MM.1S (cell line): ENCODE data around the gene FAHD1.

Experiments used
- DNase-seq: peaks from one replicate; pipeline ENCODE4 v3.0.0-alpha.2; 2015
- H2AFZ ChIP-seq: fragments of 300-600 bp; sonication (generic); 2 replicates; pipeline ENCODE4 v1.6.0; 2016; ENCODE audit warnings: antibody characterized with exemption, low read length
- H3F3A ChIP-seq: fragments of 300-600 bp; sonication (generic); 2 replicates; pipeline ENCODE4 v1.6.1; 2016; ENCODE audit warnings: mild to moderate bottlenecking, antibody characterized with exemption, low read length, moderate library complexity, mixed read lengths; ENCODE audit not compliant: insufficient read depth
- H3K27ac ChIP-seq: fragments of 300-600 bp; sonication (generic); 2 replicates; pipeline ENCODE4 v1.5.1; 2016; ENCODE audit warnings: mild to moderate bottlenecking, low read length
- H3K27me3 ChIP-seq: fragments of 300-600 bp; sonication (generic); replicated peaks from 2 replicates; pipeline ENCODE4 v1.6.0; 2016; ENCODE audit warnings: low read length; ENCODE audit not compliant: insufficient read depth
- H3K36me3 ChIP-seq: fragments of 300-600 bp; sonication (generic); replicated peaks from 2 replicates; pipeline ENCODE4 v1.6.1; 2016; ENCODE audit warnings: mild to moderate bottlenecking, low read length, mixed read lengths; ENCODE audit not compliant: insufficient read depth
- H3K4me1 ChIP-seq: fragments of 300-600 bp; sonication (generic); 2 replicates; pipeline ENCODE4 v1.6.1; 2016; ENCODE audit warnings: low read length, mixed read lengths
- H3K4me2 ChIP-seq: fragments of 300-600 bp; sonication (generic); 2 replicates; pipeline ENCODE4 v1.6.0; 2016; ENCODE audit warnings: low read depth, low read length
- H3K4me3 ChIP-seq: fragments of 300-600 bp; sonication (generic); 2 replicates; pipeline ENCODE4 v1.5.1; 2016; ENCODE audit warnings: low read length, mixed read lengths
- H3K79me2 ChIP-seq: fragments of 300-600 bp; sonication (generic); 2 replicates; pipeline ENCODE4 v1.6.1; 2016; ENCODE audit warnings: mixed run types, low read length, mixed read lengths
- H3K9ac ChIP-seq: fragments of 300-600 bp; sonication (generic); 2 replicates; pipeline ENCODE4 v1.6.1; 2016; ENCODE audit warnings: low read length, mixed read lengths
- H3K9me2 ChIP-seq: fragments of 300-600 bp; sonication (generic); replicated peaks from 2 replicates; pipeline ENCODE4 v1.6.1; 2016; ENCODE audit warnings: mild to moderate bottlenecking, low read length, mixed read lengths; ENCODE audit not compliant: insufficient read depth
- H3K9me3 ChIP-seq: fragments of 300-600 bp; sonication (generic); replicated peaks from 2 replicates; pipeline ENCODE4 v1.6.1; 2016; ENCODE audit warnings: mild to moderate bottlenecking, low read length, mixed read lengths; ENCODE audit not compliant: insufficient read depth
- H4K20me1 ChIP-seq: fragments of 300-600 bp; sonication (generic); 2 replicates; pipeline ENCODE4 v1.6.1; 2016; ENCODE audit warnings: mild to moderate bottlenecking, low read length, moderate library complexity, mixed read lengths; ENCODE audit not compliant: insufficient read depth
- EZH2 ChIP-seq: fragments of 300-600 bp; sonication (generic); optimal IDR thresholded peaks from 2 replicates; pipeline ENCODE3; 2017; ENCODE audit warnings: low read depth, mild to moderate bottlenecking, antibody characterized with exemption, low read length, mixed read lengths
- EZH2phosphoT487 ChIP-seq: fragments of 300-600 bp; sonication (generic); IDR thresholded peaks from 2 replicates; pipeline ENCODE4 v1.6.1; 2018; ENCODE audit warnings: antibody characterized with exemption, low read length
- TF ChIP-seq, protein P1 (sequence below): fragments of 300-600 bp; sonication (generic); IDR thresholded peaks from 2 replicates; pipeline ENCODE4 v1.5.1; 2016; ENCODE audit warnings: antibody characterized with exemption, low read length, mixed read lengths

FAHD1 gene

DNA sequence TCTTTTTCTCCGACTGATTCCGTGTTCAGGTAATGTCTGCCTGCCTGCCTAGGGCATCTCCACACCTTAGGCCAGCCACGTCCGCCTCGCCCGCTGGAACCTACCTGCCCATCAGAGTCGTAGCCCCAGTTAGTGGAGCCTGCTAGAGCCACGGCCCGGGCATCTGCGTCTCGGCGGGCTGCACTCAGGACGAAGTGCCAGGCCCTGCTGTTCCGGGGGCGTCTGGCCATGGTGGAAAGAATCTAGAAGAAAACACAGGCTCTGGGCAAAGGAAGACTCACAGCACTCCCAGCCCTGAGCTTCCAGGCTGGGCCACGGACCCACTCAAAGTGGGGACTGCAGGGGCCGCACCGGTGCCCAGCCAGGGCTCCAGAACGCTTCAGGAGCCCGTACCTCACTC lies 45.8 kb upstream of the FAHD1 start:
- Histone ChIP-seq H3K9ac (peak overlapping the region; percentile 82; the same call in 1 of the 2 replicates), H3K27ac (peak overlapping the region; percentile 43; the same call in 1 of the 2 replicates), H3K9me3 (no peaks in the 10 kb centered on the region), H3K79me2 (peaks cover 62% of the 10 kb centered on the region), H3K36me3 (no peaks in the 10 kb centered on the region), H3K9me2 (no peaks in the 10 kb centered on the region), H3K4me2 (peak overlapping the region; percentile 91), H2AFZ (no peak overlapping the region), H3K4me1 (peaks cover 4% of the 10 kb centered on the region; the same call in 1 of the 2 replicates), H3K4me3 (peak overlapping the region; percentile 77), H3F3A (peaks cover 17% of the 10 kb centered on the region; the same call in 1 of the 2 replicates), H3K27me3 (no peaks in the 10 kb centered on the region), H4K20me1 (no peaks in the 10 kb centered on the region)
- no peak for DNase-seq
- no peak for TF ChIP-seq EZH2
- TF ChIP-seq EZH2phosphoT487, result no peak
- TF ChIP-seq, protein P1, sequence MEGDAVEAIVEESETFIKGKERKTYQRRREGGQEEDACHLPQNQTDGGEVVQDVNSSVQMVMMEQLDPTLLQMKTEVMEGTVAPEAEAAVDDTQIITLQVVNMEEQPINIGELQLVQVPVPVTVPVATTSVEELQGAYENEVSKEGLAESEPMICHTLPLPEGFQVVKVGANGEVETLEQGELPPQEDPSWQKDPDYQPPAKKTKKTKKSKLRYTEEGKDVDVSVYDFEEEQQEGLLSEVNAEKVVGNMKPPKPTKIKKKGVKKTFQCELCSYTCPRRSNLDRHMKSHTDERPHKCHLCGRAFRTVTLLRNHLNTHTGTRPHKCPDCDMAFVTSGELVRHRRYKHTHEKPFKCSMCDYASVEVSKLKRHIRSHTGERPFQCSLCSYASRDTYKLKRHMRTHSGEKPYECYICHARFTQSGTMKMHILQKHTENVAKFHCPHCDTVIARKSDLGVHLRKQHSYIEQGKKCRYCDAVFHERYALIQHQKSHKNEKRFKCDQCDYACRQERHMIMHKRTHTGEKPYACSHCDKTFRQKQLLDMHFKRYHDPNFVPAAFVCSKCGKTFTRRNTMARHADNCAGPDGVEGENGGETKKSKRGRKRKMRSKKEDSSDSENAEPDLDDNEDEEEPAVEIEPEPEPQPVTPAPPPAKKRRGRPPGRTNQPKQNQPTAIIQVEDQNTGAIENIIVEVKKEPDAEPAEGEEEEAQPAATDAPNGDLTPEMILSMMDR, result no peak

DNA sequence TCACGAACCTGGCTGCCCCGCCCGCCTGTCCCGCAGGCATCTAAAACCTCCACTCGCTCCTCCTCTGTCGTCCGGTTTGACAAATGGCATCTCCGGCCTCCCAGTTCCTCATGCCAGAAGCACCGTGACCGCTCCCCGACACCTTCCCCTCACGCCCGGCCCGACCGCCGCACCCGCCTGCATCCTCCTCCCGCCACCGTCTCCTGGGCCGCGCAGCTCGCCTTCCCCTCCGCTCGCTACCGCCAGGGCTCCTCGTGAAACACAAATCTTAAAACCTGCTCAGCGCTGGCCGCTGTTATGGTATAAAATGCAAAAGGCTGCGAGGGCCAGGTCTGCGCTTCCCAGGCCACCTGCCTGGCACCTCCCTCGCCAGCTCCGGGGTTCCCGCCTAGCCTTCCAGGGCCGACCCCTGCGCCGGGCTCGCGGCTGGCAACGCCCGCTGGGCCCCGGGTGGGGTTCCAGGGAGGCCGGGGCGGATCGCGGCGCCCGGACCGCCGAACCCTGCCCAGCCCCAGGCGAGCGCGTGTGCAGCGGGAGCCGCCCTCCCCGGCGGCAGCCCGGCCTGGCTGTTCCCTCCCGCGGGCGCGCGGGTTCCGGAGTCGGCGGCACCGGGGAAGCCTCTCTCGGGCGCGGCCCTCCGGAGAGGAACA lies 45.1 kb upstream of the FAHD1 start:
- Histone ChIP-seq H3K27ac (peak overlapping the region; percentile 43; the same call in 1 of the 2 replicates), H3K9me2 (no peaks in the 10 kb centered on the region), H3K4me2 (peak overlapping the region; percentile 91), H3K4me3 (peak overlapping the region; percentile 77), H3K79me2 (peaks cover 68% of the 10 kb centered on the region), H3K27me3 (no peaks in the 10 kb centered on the region), H3K9ac (peak overlapping the region; percentile 82), H3K4me1 (peaks cover 4% of the 10 kb centered on the region; the same call in 1 of the 2 replicates), H2AFZ (0 out of 2 replicates have a peak overlapping the region, but pooled peaks have one; percentile 27), H3F3A (peaks cover 17% of the 10 kb centered on the region; the same call in 1 of the 2 replicates), H3K9me3 (no peaks in the 10 kb centered on the region), H4K20me1 (no peaks in the 10 kb centered on the region), H3K36me3 (no peaks in the 10 kb centered on the region)
- TF ChIP-seq EZH2 (no peak), EZH2phosphoT487 (no peak)
- TF ChIP-seq, protein P1, result 0 out of 2 replicates have a peak, but pooled peaks have one; percentile 10
- DNase-seq, result peak; percentile 25

DNA sequence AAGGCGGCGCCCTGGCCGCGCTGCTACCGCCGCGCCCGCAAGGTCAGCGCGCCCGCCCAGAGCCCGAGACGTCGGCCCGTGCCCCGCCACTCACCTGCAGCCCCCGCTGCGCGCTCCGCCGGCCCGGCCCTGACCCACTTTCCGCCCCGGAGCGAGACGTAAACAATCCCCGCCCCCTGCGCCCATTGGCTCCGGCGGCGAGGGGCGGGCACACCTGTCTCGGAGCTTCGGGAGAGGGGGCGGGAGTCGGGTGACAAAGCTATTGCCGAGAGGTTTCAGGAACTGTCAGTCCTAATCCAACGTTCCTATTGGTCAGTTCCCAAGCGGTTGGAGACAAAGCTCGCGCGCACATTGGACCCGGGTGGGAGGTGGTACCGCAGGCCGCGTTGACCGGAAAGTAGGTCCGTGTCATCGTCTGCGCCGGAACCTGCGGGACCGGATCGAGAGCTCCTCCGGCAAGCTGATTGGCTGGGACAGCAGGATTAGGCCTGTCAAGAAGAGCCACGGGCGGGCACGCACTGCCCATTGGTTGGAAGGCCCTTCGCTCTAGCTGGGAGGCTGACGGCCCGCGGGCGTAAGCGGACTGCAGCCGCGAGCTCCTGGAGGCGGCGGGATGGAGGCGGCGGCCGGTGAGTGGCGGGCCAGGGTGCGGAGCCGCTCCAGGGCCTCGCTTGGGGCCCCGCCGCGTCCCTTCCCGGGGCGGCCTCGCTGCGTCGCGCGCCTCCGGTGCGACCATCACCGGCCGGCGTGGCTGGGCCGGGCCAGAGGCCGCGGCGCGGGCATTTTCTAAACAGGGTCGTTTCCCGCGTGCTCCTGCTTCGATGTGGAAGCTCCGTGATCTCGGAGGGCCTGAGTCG lies 44.4 kb upstream of the FAHD1 start, which contains the start of the genes NUBP2 and SPSB3:
NUBP2 (plus strand) TSS at position 553 of the 857 bp plus-strand sequence; CDS start at position 614, 61 bp downstream.
SPSB3 (minus strand) TSS at position 164 of the 857 bp plus-strand sequence. CDS start 1,088 bp downstream, outside the sequence.
- TF ChIP-seq, protein P1, result no peak
- TF ChIP-seq EZH2phosphoT487 (no peak), EZH2 (no peak)
- Histone ChIP-seq H4K20me1 (no peaks in the 10 kb centered on the region), H3K9me3 (no peaks in the 10 kb centered on the region), H3K27ac (peak within 1 kb of the TSS; percentile 43; the same call in 1 of the 2 replicates), H3K9ac (peak within 1 kb of the TSS; percentile 86), H3K4me3 (peak within 1 kb of the TSS; percentile 77), H3K4me1 (peaks cover 4% of the 10 kb centered on the region; the same call in 1 of the 2 replicates), H3K36me3 (no peaks in the 10 kb centered on the region), H3K4me2 (peak within 1 kb of the TSS; percentile 91), H3F3A (peaks cover 17% of the 10 kb centered on the region; the same call in 1 of the 2 replicates), H3K9me2 (no peaks in the 10 kb centered on the region), H3K27me3 (no peaks in the 10 kb centered on the region), H2AFZ (0 out of 2 replicates have a peak within 1 kb of the TSS, but pooled peaks have one; percentile 27), H3K79me2 (peaks cover 76% of the 10 kb centered on the region)
- DNase-seq, result peak; percentile 100
